HG02981 (cell line): ENCODE measurements around the gene NOXO1.
A peak's percentile ranks its signal among the peaks of the same experiment; 100 is the strongest.

Experiments
- ATAC-seq: cut with Tn5 transposase; IDR thresholded peaks from one replicate; pipeline ENCODE4 v1.9.1; 2021; ENCODE audit warnings: mild to moderate bottlenecking, moderate library complexity; ENCODE audit not compliant: unreplicated experiment

NOXO1 gene

DNA sequence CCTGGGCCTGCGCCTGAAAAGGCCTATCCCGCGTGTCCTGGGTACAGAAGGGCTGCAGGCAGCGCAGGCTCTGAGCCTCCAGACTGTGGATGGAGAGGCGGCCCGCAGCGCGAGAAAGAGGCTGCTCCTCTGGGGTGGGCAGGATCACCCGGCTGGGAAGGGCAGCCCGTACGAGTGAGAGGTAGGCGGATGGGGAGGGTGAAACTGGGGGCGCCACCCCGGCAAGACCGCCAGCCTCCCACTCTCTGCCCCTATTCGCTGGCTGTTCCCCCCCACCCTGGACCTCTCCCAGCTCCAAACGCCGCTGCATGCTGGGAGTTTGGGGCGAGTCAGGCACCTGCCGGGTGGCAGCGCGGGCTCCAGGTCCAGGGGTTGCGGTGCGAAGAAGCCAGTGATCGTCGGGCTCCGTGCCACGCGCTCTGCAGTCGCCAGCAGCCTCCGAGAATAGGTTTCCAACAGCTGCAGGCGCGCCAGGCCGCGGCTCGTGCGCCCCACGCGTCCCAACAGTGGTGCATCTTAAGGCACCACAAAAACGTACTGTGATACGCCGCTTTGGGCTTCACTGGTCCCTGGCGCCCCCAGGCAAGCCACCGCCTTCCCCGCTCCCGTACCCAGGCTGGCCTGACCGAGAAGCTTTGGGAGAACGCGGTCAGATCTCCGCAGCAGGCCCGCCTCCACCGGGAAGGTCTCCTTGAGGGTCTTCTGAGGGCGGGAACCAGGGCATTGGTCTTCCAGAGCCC, 1.1 kb downstream of the NOXO1 start:
- ATAC-seq = no peak

DNA sequence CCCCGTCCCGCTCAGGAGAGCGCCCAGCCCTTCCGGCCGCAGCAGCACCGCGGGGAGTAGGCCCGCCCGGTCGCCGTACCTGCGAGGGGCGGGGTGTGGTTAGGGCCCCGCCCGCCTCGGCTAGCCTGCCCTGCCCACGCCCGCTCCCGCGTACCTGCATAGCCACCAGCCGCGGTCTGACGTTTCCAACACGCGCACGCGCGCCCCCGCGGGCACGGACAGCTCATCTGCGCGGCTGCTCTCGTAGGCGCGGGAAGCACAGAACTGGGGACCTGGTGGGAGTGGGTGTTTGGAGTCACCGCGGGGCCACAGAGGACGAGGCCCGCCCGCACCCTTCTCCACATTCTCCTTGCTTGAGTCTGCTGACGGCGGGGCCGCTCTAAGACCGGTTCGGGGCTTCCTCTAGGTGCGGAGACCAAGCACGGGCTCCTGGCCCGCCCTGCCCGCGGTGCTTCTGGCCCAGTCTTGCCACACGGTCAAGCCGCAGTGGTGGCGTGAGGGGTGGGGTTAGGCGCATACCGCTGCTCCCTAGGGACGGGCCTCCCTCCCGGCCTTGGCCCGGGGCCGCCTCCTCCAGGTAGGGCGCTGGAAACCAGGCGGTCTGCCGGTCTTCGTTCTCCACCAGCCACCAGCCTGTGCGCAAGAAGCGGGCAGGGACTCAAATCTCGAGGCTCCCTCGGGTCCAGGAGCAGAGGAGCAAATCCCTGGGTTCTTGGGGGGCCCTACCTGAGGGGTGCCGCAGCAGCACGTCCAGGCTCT, 1.8 kb downstream of the NOXO1 start:
- ATAC-seq = no peak

DNA sequence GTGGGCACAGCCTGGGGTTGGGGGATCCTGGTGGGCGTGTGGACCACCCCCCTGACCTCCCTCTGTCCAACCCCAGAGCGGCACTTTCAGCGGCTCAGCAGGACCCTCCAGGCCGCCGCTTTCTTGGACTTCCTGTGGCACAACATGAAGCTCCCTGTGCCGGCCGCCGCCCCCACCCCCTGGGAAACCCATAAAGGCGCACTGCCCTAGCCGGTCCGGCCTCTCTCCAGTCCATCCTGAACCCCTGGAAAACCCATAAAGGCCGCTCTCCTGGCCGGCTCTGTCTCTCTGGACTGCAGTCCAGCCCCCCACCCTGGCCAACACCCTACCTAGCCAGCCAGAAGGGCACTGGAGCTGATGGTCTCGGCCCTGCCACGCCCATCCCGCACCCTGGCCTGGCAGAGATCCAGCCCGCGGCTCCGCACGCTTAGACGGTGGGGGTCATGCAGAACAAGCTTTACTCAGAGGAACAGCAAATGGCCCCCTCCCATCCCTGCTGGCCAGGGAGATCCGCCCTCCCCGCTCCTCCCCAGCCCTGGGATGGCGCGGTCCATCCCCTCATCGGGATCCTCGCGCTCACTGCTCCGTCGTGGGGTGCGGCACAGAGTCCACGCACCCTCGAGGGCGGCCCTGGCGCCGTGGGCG, 2.7 kb downstream of the NOXO1 start:
- ATAC-seq = no peak

DNA sequence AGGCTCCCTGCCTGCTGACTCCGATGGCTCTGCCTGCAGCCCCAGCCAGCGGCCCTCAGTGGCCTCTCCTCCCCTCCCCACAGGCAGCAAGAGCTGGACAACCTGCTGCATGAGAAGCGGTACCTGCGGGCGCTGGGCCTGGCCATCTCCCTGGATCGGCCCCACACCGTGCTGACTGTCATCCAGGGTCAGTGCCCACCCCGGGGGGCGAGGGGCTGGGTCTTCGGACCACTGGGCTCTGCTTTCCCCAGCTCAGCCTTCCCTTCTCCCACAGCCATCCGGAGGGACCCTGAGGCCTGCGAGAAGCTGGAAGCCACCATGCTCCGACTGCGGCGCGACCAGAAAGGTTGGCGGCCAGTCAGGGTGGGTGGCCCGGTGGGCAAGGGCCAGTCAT, 3.4 kb downstream of the NOXO1 start:
- no peak for ATAC-seq

- no peak for ATAC-seq
Observed at GRCh38 chr16:1976951-1977874, 4.1 kb downstream of the NOXO1 start.

GRCh38 chr16:1976216-1976520, 5.1 kb downstream of the NOXO1 start:
- no peak for ATAC-seq

DNA sequence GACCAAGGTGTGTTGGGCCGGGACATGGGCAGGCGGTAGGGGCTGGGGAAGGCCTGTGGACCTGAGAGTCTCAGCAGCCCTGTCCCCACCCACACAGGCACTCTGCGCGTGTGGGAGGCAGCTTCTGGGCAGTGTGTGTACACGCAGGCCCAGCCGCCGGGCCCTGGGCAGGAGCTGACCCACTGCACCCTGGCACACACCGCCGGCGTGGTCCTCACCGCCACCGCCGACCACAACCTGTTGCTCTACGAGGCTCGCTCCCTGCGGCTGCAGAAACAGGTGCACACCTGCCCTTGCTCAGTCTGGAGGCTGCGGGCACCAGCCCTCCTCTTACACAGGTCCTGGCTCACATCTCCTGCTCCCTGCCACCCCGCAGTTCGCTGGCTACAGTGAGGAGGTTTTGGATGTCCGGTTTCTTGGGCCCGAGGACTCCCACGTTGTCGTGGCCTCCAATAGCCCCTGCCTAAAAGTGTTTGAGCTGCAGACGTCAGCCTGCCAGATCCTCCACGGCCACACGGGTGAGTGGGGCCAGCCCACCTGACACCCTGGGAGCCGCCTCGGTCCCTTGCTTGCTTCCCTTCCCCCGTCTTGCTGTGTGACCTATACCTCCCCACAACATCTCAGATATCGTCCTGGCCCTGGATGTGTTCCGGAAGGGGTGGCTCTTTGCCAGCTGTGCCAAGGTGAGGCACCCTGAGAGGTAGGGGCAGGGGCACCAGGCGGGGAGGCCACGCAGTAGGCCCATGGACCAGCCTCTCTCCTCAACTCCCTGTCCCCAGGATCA, 5.6 kb downstream of the NOXO1 start:
- ATAC-seq = no peak

GRCh38 chr16:1974157-1975070, 6.9 kb downstream of the NOXO1 start:
- no peak for ATAC-seq

DNA sequence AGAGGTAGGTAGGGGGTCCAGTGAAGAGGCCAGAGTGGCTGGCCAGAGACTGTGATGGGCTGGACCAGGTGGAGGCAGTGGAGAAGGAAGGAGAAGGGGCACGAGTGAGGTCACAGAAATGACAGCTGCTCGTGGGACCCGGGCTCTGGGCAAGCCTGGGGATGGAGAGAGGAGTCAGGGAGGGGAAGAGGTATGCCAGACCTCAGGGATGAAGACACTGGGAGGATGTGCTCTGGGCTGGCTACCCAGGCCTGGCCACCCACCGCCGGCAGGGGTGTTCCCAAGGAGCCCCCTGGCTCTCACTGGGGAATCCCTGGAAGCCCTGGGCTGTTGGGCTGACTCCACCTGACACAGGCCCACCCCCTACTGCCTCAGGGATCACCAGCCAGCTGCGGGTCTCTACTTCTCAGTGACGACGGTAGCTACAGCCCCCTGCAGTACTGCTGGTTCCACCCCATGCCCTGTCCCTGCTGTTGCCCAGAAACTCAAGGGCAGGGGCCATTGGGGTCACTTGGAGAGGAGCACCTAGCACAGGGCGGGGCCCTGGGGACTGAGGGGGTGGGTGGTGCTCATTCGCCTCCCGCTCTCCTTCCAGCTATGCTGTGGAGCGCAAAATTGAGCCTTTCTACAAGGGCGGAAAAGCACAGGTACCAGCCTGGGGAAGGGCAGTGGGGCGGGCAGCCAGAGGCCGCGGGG, 7.7 kb downstream of the NOXO1 start:
- ATAC-seq = no peak

DNA sequence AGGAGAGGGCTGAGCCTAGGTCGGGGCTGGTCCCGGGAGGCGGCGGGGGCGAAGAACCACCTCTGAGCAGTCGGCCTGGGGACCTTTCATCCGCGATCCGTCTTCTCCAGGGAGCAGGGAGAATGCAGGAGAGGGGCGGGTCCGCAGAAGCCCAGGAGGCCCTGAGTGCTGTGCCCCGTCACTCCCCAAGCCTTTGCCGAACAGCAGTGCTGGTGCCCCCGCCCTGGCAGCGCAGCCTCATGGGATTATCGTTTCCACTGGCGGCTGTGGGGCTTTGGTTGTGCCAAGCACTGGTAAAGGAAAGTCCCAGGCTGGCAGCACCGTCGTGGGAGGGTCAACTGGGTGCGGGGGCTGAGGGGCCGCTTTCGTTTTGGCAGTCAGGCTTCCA, 8.8 kb downstream of the NOXO1 start:
- no peak for ATAC-seq

DNA sequence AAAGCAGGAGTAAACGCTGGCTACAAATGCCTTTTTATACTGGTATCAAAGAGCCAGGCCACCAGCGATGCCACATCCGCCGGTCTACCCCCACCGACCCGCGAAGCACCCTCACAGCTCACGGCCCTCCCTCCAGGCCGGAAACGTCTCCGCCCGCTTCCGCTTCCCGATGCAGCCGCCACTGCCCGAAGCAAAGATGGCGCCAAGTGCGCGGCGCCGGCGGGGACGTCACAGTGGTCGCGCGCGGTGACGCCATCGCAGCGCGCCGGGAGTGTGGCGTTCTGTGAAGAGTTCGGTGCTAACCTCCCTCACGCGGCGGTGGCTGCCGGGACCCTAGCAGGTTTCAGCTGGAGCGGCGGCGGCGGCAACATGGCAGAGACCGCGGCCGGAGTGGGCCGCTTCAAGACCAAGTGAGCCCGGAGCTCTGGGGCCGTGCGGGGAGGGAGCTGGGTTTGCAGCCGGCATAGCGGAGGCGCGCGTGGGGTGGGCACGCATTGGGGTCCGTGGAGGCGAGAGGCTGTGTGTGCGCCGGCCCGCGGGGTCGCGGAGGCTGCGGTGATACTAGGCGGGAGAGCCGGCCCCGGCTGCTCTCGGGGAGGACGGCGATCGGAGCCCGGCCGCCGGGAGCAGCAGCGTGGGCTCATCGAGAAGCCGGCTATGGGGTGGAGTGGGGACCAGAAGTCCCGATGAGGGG, 9.3 kb downstream of the NOXO1 start, which contains the start of gene TBL3:
Gene TBL3, plus strand, starts transcription at position 258 of the 694 bp plus-strand sequence. Its CDS starts 112 bp downstream, at position 370.
- ATAC-seq = peak; percentile 76

GRCh38 chr16:1968146-1968953, 12.9 kb downstream of the NOXO1 start:
- no peak for ATAC-seq

GRCh38 chr16:1966460-1966859, 14.8 kb downstream of the NOXO1 start, which contains the start of gene RNF151:
TSS of gene RNF151 (plus strand) at chr16:1966856. CDS start at chr16:1966882, 26 bp downstream.
- ATAC-seq = no peak

- no peak for ATAC-seq
Observed at GRCh38 chr16:1965396-1966001, 15.8 kb downstream of the NOXO1 start.

- peak; percentile 86 for ATAC-seq
Observed at GRCh38 chr16:1964506-1965395, 16.5 kb downstream of the NOXO1 start, which contains the start of gene RPS2. TSS of gene RPS2 (minus strand) at chr16:1964826. CDS start at chr16:1964625, 201 bp downstream.
